Kidney epithelial cell (primary cell): ENCODE measurements around the gene DNAH1. TPM values are rescaled to one million over a fixed set of nuclear protein-coding genes. Genes with fewer than 3 reads are reported as not detected.

Experiments used
- DNase-seq: peaks from one replicate; pipeline ENCODE4 v3.0.0-alpha.2; 2010; ENCODE audit warnings: low read depth
- H3K27me3 ChIP-seq: 2 replicates; pipeline ENCODE4 v1.6.0; 2011; ENCODE audit warnings: low read length; ENCODE audit not compliant: control insufficient read depth, insufficient read depth
- H3K36me3 ChIP-seq: 2 replicates; pipeline ENCODE4 v1.5.1; 2011; ENCODE audit warnings: low read length; ENCODE audit not compliant: control insufficient read depth, insufficient read depth
- H3K4me3 ChIP-seq: 2 replicates; pipeline ENCODE4 v1.5.1; 2011; ENCODE audit warnings: low read depth, mild to moderate bottlenecking, control low read depth, low read length
- CTCF ChIP-seq: IDR thresholded peaks from 2 replicates; pipeline ENCODE4 v1.5.1; 2011; ENCODE audit warnings: mild to moderate bottlenecking, moderate library complexity, low read length, control low read depth, inconsistent platforms; ENCODE audit not compliant: insufficient read depth, poor library complexity, severe bottlenecking
- total RNA-seq: library from RNA; depleted of rRNA; stranded (reverse); fragments of >200 nt; gene quantifications from 2 replicates; pipeline ENCODE4 v1.2.3, GENCODE V29; 2015

DNAH1 gene
- total RNA-seq, 1 donor from 2014 or later = 0.96 TPM

GRCh38 chr3:52289747-52290595 is 26.1 kb upstream of the DNAH1 start:
- TF ChIP-seq CTCF = peak; percentile 13
- no peaks in the 10 kb centered on the region for H3K36me3 ChIP-seq
- no peaks in the 10 kb centered on the region for H3K27me3 ChIP-seq
- no peak overlapping the region for H3K4me3 ChIP-seq
- no peak for DNase-seq

- H3K27me3 ChIP-seq = no peaks in the 10 kb centered on the region
- DNase-seq = no peak
- no peak for TF ChIP-seq CTCF
- H3K36me3 ChIP-seq = no peaks in the 10 kb centered on the region
- H3K4me3 ChIP-seq = no peak overlapping the region
Observed at GRCh38 chr3:52290596-52291507, 25.3 kb upstream of the DNAH1 start.

- no peaks in the 10 kb centered on the region for H3K36me3 ChIP-seq
- no peak for DNase-seq
- TF ChIP-seq CTCF = peak; percentile 62
- H3K27me3 ChIP-seq = no peaks in the 10 kb centered on the region
- no peak overlapping the region for H3K4me3 ChIP-seq
Observed at GRCh38 chr3:52291508-52292181, 24.5 kb upstream of the DNAH1 start.

GRCh38 chr3:52292247-52293065 is 23.7 kb upstream of the DNAH1 start:
- Histone ChIP-seq H3K36me3 (no peaks in the 10 kb centered on the region), H3K27me3 (peaks cover 3% of the 10 kb centered on the region), H3K4me3 (no peak overlapping the region)
- no peak for DNase-seq
- TF ChIP-seq CTCF = no peak
